Lung microvascular endothelial cell (primary cell): ENCODE results near the gene PRKAR2B. TPM values are rescaled to one million over a fixed set of nuclear protein-coding genes. Genes with fewer than 3 reads are reported as not detected.
"Not testable (repeated sequence)": the region's sequence is repeated elsewhere in the genome, so short reads cannot be mapped to it uniquely, and the experiment has no call there.

Source experiments
- DNase-seq, 2 donors: peaks; one replicate each; pipeline versions ENCODE4 v3.0.0 to v3.0.0-alpha.2; 2010; ENCODE audit warnings: low read depth in 2 of 2
- total RNA-seq: library from RNA; depleted of rRNA; stranded (reverse); fragments of >200 nt; gene quantifications from 2 replicates; pipeline ENCODE4 v1.2.1, GENCODE V29; 2014

PRKAR2B gene
- total RNA-seq, 1 donor from 2014 or later, result 17.3 TPM

GRCh38 chr7:107115762-107116540 lies 71.4 kb downstream of the PRKAR2B start:
- no peak for DNase-seq

GRCh38 chr7:107118109-107118900 lies 73.8 kb downstream of the PRKAR2B start:
- peak; percentile 30 to 76 for DNase-seq

GRCh38 chr7:107119376-107120105 lies 75.0 kb downstream of the PRKAR2B start:
- DNase-seq, result no peak

GRCh38 chr7:107122486-107122911 lies 78.0 kb downstream of the PRKAR2B start:
- no peak for DNase-seq

GRCh38 chr7:107123392-107123791 lies 78.9 kb downstream of the PRKAR2B start:
- no peak for DNase-seq

- DNase-seq, result no peak
Measured at GRCh38 chr7:107125475-107125874, 81.0 kb downstream of the PRKAR2B start.

GRCh38 chr7:107128217-107128616 lies 83.7 kb downstream of the PRKAR2B start:
- DNase-seq, result no peak

GRCh38 chr7:107128748-107129147 lies 84.2 kb downstream of the PRKAR2B start:
- DNase-seq, result no peak

- DNase-seq, result no peak
Measured at GRCh38 chr7:107130487-107131220, 86.1 kb downstream of the PRKAR2B start.

- DNase-seq, result no peak
Measured at GRCh38 chr7:107133396-107133795, 88.9 kb downstream of the PRKAR2B start.

GRCh38 chr7:107138696-107139420 lies 94.4 kb downstream of the PRKAR2B start:
- no peak for DNase-seq

- not testable (repeated sequence) for DNase-seq
Measured at GRCh38 chr7:107143875-107144274, 99.4 kb downstream of the PRKAR2B start.

GRCh38 chr7:107145067-107145838 lies 100.7 kb downstream of the PRKAR2B start:
- DNase-seq, result no peak

- DNase-seq, result peak; percentile 61 to 67
Measured at GRCh38 chr7:107147464-107148393, 103.2 kb downstream of the PRKAR2B start.

GRCh38 chr7:107148721-107149120 lies 104.2 kb downstream of the PRKAR2B start:
- no peak for DNase-seq

- DNase-seq, result no peak
Measured at GRCh38 chr7:107149863-107150262, 105.4 kb downstream of the PRKAR2B start.

GRCh38 chr7:107150375-107151073 lies 106.0 kb downstream of the PRKAR2B start:
- DNase-seq, result peak; percentile 81 to 90

GRCh38 chr7:107151538-107151937 lies 107.0 kb downstream of the PRKAR2B start:
- DNase-seq, result no peak
